Naive thymus-derived CD8-positive, alpha-beta T cell (primary cell): Measurements from ENCODE around the gene ROBO1. TPM values are rescaled to one million over a fixed set of nuclear protein-coding genes. Genes with fewer than 3 reads are reported as not detected.

Experiments
- ATAC-seq, 2 donors: fragments of 150-1000 bp; cut with Tn5 transposase in 1 of 2; sonication (Bioruptor Pico), chemical (Tn5 transposase) in 1 of 2; 1 replicate in 1 of 2; 2 replicates in 1 of 2; pipeline ENCODE4 v1.10.0; 2021; ENCODE audit warnings: mild to moderate bottlenecking in 2 of 2, moderate library complexity in 2 of 2
- POLR2A ChIA-PET: fragments of 350-600 bp; sonication (Branson Sonifier 250); formaldehyde crosslinking; loops from one replicate; lab custom pipeline; 2021; ENCODE audit warnings: antibody characterized with exemption; lab: Charles Lee
- DNase-seq, 10 donors: peaks; one replicate each; pipeline versions ENCODE4 v3.0.0 to v3.0.0-alpha.2; 2020 to 2022
- H3K27ac Mint-ChIP-seq, 10 donors: one replicate each; pipeline ENCODE4 v1.8.0; 2020 to 2022; ENCODE audit warnings: mild to moderate bottlenecking in 10 of 10, mixed read lengths in 10 of 10, moderate library complexity in 4 of 10, inconsistent platforms in 1 of 10
- H3K27me3 Mint-ChIP-seq, 5 donors: one replicate each; pipeline ENCODE4 v1.8.0; 2021 to 2022; ENCODE audit warnings: mixed read lengths in 5 of 5
- H3K36me3 Mint-ChIP-seq, 3 donors: one replicate each; pipeline ENCODE4 v1.8.0; 2020 to 2022; ENCODE audit warnings: mixed read lengths in 3 of 3, mild to moderate bottlenecking in 2 of 3, inconsistent platforms in 1 of 3
- H3K4me1 Mint-ChIP-seq, 4 donors: one replicate each; pipeline ENCODE4 v1.8.0; 2021 to 2022; ENCODE audit warnings: mixed read lengths in 4 of 4
- H3K4me3 Mint-ChIP-seq, 10 donors: one replicate each; pipeline ENCODE4 v1.8.0; 2020 to 2022; ENCODE audit warnings: mild to moderate bottlenecking in 10 of 10, mixed read lengths in 10 of 10, moderate library complexity in 6 of 10, inconsistent platforms in 1 of 10
- H3K9me3 Mint-ChIP-seq, 9 donors: one replicate each; pipeline ENCODE4 v1.8.0; 2020 to 2022; ENCODE audit warnings: mixed read lengths in 9 of 9, mild to moderate bottlenecking in 3 of 9, inconsistent platforms in 1 of 9, moderate library complexity in 1 of 9
- microRNA-seq: library from miRNA; unstranded; fragments of <30 nt; microRNA quantifications from one replicate; pipeline ENCODE4 v1.2.0, GENCODE V29; 2022; ENCODE audit warnings: borderline microRNAs expressed
- polyA plus RNA-seq, 3 donors: library from polyadenylated mRNA; unstranded; fragments of 300-500 nt; fragmentation: Illumina TruSeq; gene quantifications; one replicate each; pipeline ENCODE4 v1.2.3, GENCODE V29; 2021
- total RNA-seq, 8 experiments: library from RNA in 2 of 8; stranded (reverse) in 2 of 8; gene quantifications; one replicate each; pipeline ENCODE4 v1.2.3 and lab custom pipeline; 2021 to 2026

Gene ROBO1
- total and polyA plus RNA-seq, 5 experiments from 2014 or later: 2.3 to 16.3 (median 12.5) TPM

DNA sequence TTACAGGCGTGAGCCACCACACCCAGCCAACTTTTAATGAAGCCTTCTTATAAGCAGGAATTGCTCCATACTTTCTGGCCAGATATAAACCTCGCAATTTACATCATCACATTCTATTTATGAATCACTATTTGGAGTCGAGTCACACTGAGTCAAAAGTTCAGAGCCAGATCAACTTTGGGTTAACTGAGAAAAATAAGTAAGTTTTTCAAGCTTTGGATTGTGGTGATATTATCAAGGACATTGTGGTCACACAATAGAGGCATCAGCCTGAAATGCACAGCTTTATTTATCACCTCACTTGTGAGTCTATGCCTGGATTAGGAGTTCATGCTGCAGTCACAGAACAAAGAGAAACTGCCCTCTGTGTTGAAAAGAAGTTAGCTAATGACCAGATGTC, 1163.5 kb downstream of the ROBO1 start:
- Mint-ChIP-seq H3K9me3 (peaks cover 0 to 19% (median 4%) of the 10 kb centered on the region in 9 donors), H3K4me1 (no peaks in the 10 kb centered on the region), H3K4me3 (no peak overlapping the region), H3K36me3 (peaks cover 0 to 15% (median 3%) of the 10 kb centered on the region in 3 donors), H3K27me3 (no peaks in the 10 kb centered on the region), H3K27ac (no peak overlapping the region)
- DNase-seq (no peak), ATAC-seq (no peak)
- POLR2A ChIA-PET: no interaction called here

DNA sequence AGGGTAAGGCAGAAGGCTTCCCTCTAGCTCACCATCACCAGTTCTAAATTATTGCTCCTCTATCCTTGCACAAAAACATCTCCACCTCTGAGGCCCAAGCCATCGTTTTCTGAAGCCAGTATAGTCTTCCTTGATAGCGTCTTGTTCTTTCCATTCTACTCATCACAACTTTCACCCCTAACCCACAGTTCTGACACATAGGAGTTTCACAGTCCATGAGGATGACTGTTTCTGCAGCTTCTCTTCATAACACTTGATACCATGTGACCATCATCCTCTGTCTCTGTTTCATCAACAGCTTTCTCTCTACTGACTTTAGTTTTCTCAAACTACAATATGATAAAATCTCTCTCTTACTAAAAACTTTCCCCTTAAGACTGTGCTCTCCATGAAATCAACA, 1166.5 kb downstream of the ROBO1 start:
- Mint-ChIP-seq H3K9me3 (peaks cover 0 to 9% (median 0%) of the 10 kb centered on the region in 9 donors), H3K36me3 (peaks cover 0 to 9% (median 3%) of the 10 kb centered on the region in 3 donors), H3K4me1 (no peaks in the 10 kb centered on the region), H3K27me3 (no peaks in the 10 kb centered on the region), H3K4me3 (no peak overlapping the region), H3K27ac (no peak overlapping the region)
- ATAC-seq (no peak), DNase-seq (no peak)
- POLR2A ChIA-PET: no interaction called here

- no peaks in the 10 kb centered on the region for H3K4me1 Mint-ChIP-seq
- no peak overlapping the region for H3K27ac Mint-ChIP-seq
- DNase-seq (no peak), ATAC-seq (no peak)
- H3K36me3 Mint-ChIP-seq: no peaks in the 10 kb centered on the region
- POLR2A ChIA-PET: no interaction called here
- peaks cover 0 to 10% (median 3%) of the 10 kb centered on the region in 9 donors for H3K9me3 Mint-ChIP-seq
- H3K27me3 Mint-ChIP-seq: no peaks in the 10 kb centered on the region
- no peak overlapping the region for H3K4me3 Mint-ChIP-seq
Observed at GRCh38 chr3:78589778-78590177, 1178.0 kb downstream of the ROBO1 start.

DNA sequence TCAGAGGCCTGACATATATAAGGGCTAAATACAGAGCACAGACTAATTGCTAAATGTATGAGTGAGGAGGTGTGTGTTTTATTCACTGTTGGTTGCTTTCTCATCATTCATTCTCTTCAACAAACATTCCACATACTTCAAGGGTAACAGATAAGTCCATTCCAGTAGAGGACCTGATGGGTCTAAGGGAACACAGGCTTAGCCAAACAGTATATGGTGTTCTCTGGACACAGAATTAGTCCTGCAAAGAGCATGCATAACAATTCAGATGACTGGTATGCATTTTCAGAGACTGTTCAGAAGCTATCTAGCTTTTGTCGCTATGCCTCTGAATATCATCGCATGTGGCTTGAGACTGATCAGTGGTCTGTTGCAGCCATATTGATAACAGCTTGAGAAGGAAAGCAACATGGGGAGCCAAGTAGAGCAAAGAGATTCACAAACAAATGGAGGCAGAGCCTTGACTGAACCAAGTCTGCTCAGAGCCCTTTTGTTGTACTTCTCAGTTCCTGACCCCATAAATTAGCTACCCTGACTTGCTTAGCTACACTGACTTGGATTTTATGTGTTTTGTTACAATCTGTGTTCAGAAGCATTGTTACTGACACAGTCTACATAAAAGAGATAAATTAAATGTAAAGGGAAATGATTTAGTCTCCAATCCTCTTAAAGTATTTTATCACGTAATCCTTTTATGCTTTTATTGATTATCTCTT, 1178.7 kb downstream of the ROBO1 start:
- H3K9me3 Mint-ChIP-seq: peaks cover 0 to 10% (median 3%) of the 10 kb centered on the region in 9 donors
- H3K27me3 Mint-ChIP-seq: no peaks in the 10 kb centered on the region
- no peaks in the 10 kb centered on the region for H3K36me3 Mint-ChIP-seq
- no peak overlapping the region for H3K27ac Mint-ChIP-seq
- H3K4me1 Mint-ChIP-seq: no peaks in the 10 kb centered on the region
- ATAC-seq (no peak), DNase-seq (no peak)
- H3K4me3 Mint-ChIP-seq: no peak overlapping the region
- POLR2A ChIA-PET: no interaction called here

DNA sequence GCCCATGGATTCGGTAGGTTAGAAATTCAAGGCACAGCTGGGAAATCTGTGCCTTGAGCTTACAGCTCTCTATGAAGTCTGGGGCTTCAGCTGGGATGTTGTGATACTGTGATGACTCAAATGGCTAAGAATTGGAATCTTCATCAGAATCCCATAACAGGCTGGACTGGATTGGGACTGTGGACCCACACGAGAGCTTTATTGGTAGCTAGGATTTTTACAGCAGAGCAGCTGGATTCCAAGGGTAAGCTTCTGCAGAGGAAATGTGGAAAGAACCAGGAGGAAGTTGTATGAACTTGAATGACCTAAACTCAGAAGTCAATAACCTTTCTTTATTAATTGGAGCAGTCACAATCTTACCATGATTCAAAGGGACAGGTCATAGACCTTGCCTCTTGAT, 1187.1 kb downstream of the ROBO1 start:
- peaks cover 0 to 17% (median 4%) of the 10 kb centered on the region in 9 donors for H3K9me3 Mint-ChIP-seq
- no peak for DNase-seq
- no peaks in the 10 kb centered on the region for H3K36me3 Mint-ChIP-seq
- no peak for ATAC-seq
- no peaks in the 10 kb centered on the region for H3K4me1 Mint-ChIP-seq
- POLR2A ChIA-PET: no interaction called here
- H3K27me3 Mint-ChIP-seq: no peaks in the 10 kb centered on the region
- H3K27ac Mint-ChIP-seq: no peak overlapping the region
- no peak overlapping the region for H3K4me3 Mint-ChIP-seq

DNA sequence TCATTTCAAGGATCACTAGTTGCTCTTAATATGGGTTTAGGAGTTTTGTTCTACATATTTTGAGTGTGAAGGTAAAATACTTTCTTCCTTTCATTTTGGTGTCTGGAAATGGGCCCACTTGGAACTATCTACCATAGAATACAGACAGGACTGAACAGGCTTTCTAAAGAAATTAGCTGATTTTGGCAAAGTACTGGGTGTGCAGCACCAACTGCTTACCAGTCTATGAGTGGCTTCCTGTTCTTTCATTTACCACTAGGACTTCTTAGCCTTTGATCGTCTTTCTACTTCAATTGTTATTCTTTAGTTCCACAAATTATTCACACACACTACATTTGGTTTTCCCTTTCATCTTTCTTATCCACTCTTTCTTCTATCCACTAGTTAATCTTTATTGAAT, 1196.3 kb downstream of the ROBO1 start:
- Mint-ChIP-seq H3K4me1 (no peaks in the 10 kb centered on the region), H3K4me3 (no peak overlapping the region), H3K27me3 (peaks cover 0 to 1% (median 0%) of the 10 kb centered on the region in 5 donors), H3K36me3 (no peaks in the 10 kb centered on the region), H3K27ac (no peak overlapping the region), H3K9me3 (peaks cover 0 to 17% (median 2%) of the 10 kb centered on the region in 9 donors)
- ATAC-seq (no peak), DNase-seq (no peak)
- POLR2A ChIA-PET: no interaction called here

DNA sequence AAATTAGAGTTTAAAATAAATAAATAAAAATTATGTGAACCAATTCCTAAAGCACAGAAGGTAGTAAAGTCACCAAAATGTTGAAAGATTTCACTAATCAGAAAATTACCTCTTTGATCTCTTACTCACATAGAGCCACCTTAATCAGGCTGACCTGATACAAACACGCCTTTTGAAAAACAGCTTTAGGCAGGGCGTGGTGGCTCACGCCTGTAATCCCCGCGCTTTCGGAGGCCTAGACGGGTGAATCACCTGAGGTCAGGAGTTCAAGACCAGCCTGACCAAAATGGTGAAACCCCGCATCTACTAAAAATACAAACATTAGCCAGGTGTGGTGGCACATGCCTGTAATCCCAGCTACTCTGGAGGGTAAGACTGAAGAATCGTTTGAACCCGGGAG, 1197.3 kb downstream of the ROBO1 start:
- POLR2A ChIA-PET: no interaction called here
- Mint-ChIP-seq H3K4me1 (no peaks in the 10 kb centered on the region), H3K27me3 (peaks cover 0 to 1% (median 0%) of the 10 kb centered on the region in 5 donors), H3K9me3 (peaks cover 0 to 14% (median 2%) of the 10 kb centered on the region in 9 donors), H3K36me3 (no peaks in the 10 kb centered on the region), H3K27ac (no peak overlapping the region), H3K4me3 (no peak overlapping the region)
- DNase-seq (no peak), ATAC-seq (no peak)

- no peaks in the 10 kb centered on the region for H3K36me3 Mint-ChIP-seq
- peaks cover 0 to 1% (median 0%) of the 10 kb centered on the region in 5 donors for H3K27me3 Mint-ChIP-seq
- ATAC-seq (no peak), DNase-seq (no peak)
- POLR2A ChIA-PET: no interaction called here
- H3K9me3 Mint-ChIP-seq: peaks cover 0 to 11% (median 2%) of the 10 kb centered on the region in 9 donors
- no peak overlapping the region for H3K4me3 Mint-ChIP-seq
- H3K4me1 Mint-ChIP-seq: no peaks in the 10 kb centered on the region
- H3K27ac Mint-ChIP-seq: no peak overlapping the region
Observed at GRCh38 chr3:78569804-78570203, 1198.0 kb downstream of the ROBO1 start.

- DNase-seq: no peak
- peaks cover 0 to 4% (median 0%) of the 10 kb centered on the region in 4 donors for H3K4me1 Mint-ChIP-seq
- POLR2A ChIA-PET: no interaction called here
- no peak for ATAC-seq
- H3K9me3 Mint-ChIP-seq: peaks cover 0 to 17% (median 4%) of the 10 kb centered on the region in 9 donors
- no peak overlapping the region for H3K4me3 Mint-ChIP-seq
- no peaks in the 10 kb centered on the region for H3K36me3 Mint-ChIP-seq
- H3K27ac Mint-ChIP-seq: no peak overlapping the region
- no peaks in the 10 kb centered on the region for H3K27me3 Mint-ChIP-seq
Observed at GRCh38 chr3:78565712-78566111, 1202.1 kb downstream of the ROBO1 start.

DNA sequence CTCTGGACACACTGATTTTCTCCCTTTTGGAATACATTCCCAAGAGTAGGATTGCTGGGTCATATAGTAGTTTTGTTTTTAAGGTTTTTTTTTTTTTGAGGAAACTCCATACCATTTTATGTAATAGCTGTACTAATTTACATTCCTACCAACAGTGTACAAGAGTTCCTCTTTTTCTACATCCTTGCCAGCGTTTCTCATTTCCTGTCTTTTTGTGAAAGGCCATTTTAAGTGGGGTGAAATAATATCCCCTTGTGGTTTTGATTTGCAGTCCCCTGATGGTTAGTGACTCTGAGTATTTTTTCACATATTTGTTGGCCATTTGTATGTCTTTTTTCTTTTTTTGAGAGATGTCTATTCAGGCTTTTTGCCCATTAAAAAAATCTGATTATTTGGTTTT, 1205.5 kb downstream of the ROBO1 start:
- DNase-seq: no peak
- H3K36me3 Mint-ChIP-seq: no peaks in the 10 kb centered on the region
- POLR2A ChIA-PET: no interaction called here
- no peak for ATAC-seq
- no peak overlapping the region for H3K27ac Mint-ChIP-seq
- peaks cover 0 to 13% (median 7%) of the 10 kb centered on the region in 9 donors for H3K9me3 Mint-ChIP-seq
- peaks cover 0 to 4% (median 0%) of the 10 kb centered on the region in 4 donors for H3K4me1 Mint-ChIP-seq
- no peak overlapping the region for H3K4me3 Mint-ChIP-seq
- no peaks in the 10 kb centered on the region for H3K27me3 Mint-ChIP-seq

Small RNA genes lying within 50 kb of the gene (microRNA-seq; reads per million reads assigned to microRNA genes)
- not detected for gene MIR3923
